ENCODE measurements around the gene IL4R.

Gene IL4R

DNA sequence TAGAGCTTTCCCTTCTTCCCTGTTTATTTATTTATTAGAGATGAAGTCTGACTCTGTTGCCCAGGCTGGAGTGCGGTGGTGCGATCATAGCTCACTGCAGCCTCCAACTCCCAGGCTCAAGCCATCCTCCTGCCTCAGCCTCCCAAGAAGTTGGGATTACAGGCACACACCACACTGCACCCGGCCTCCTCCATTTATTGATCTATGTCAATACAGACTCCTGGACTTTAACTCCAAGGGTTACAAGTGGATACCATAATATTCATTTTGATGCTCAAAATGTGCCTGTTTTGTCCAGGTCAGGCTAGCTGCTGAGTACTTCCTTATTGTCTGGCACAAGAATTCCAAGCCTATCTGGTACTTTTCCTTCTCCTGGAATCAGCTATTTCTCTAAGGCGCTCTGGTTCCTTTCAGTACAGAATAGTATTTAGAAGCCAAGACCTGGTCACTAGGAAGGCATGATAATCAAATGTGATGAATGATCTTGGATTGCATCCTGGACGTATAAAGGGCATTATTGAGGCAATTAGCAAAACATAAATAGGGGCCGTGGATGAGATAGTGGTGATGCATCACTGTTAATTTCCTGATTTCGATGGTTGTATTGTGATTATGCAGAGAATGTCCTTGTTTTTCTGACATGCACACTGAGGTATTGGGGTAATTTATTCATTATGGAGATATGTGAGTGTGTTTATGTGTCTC lies 21.7 kb downstream of the IL4R start:
- no peaks in the 10 kb centered on the region for H3K4me1 ChIP-seq (ENCODE audit: low read depth, poor library complexity, severe bottlenecking)
- no peaks in the 10 kb centered on the region for H3K36me3 ChIP-seq (ENCODE audit: insufficient read depth)
- TF ChIP-seq, protein P1, sequence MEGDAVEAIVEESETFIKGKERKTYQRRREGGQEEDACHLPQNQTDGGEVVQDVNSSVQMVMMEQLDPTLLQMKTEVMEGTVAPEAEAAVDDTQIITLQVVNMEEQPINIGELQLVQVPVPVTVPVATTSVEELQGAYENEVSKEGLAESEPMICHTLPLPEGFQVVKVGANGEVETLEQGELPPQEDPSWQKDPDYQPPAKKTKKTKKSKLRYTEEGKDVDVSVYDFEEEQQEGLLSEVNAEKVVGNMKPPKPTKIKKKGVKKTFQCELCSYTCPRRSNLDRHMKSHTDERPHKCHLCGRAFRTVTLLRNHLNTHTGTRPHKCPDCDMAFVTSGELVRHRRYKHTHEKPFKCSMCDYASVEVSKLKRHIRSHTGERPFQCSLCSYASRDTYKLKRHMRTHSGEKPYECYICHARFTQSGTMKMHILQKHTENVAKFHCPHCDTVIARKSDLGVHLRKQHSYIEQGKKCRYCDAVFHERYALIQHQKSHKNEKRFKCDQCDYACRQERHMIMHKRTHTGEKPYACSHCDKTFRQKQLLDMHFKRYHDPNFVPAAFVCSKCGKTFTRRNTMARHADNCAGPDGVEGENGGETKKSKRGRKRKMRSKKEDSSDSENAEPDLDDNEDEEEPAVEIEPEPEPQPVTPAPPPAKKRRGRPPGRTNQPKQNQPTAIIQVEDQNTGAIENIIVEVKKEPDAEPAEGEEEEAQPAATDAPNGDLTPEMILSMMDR (conservative IDR thresholded peaks at IDR 0.05; ENCODE audit: low read depth, low read length), result no peak
- H3K4me3 ChIP-seq (IDR thresholded peaks at IDR 0.05; ENCODE audit: insufficient read depth, low read depth, low read length), result no peak overlapping the region
- H3K27me3 ChIP-seq (ENCODE audit: insufficient read depth, low read depth), result no peaks in the 10 kb centered on the region
- no peak overlapping the region for H3K27ac ChIP-seq
- H3K4me2 ChIP-seq, result no peak overlapping the region
- H3K9ac ChIP-seq, result no peak overlapping the region
- H3K79me2 ChIP-seq (ENCODE audit: insufficient read depth, low read depth), result no peaks in the 10 kb centered on the region
- H4K20me1 ChIP-seq (ENCODE audit: insufficient read depth), result no peaks in the 10 kb centered on the region
- no peak overlapping the region for H2AFZ ChIP-seq (ENCODE audit: low read depth)

DNA sequence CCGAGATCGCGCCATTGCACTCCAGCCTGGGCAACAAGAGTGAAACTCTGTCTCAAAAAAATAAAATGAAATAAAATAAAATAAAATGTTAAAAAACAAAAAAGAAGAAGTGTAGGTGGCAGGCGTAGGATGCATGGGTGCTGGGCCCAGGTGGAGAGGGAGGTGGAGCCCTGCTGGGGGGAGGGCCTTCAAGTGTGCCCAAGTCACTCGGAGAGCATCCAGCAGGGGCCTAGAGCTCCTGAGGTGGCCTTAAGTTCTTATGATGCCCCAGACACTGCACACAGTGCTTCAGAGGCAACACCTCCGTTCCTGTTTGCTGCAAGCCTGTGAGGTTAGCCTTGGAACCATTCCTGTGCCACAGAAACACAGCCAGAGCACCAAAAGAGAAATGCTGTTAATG lies 23.2 kb downstream of the IL4R start:
- Histone ChIP-seq H3K79me2 (ENCODE audit: insufficient read depth, low read depth) (no peaks in the 10 kb centered on the region), H3K27me3 (ENCODE audit: insufficient read depth, low read depth) (no peaks in the 10 kb centered on the region), H3K27ac (no peak overlapping the region), H4K20me1 (ENCODE audit: insufficient read depth) (no peaks in the 10 kb centered on the region), H2AFZ (ENCODE audit: low read depth) (no peak overlapping the region), H3K4me2 (no peak overlapping the region), H3K9ac (no peak overlapping the region), H3K4me1 (ENCODE audit: low read depth, poor library complexity, severe bottlenecking) (no peaks in the 10 kb centered on the region), H3K36me3 (ENCODE audit: insufficient read depth) (no peaks in the 10 kb centered on the region), H3K4me3 (IDR thresholded peaks at IDR 0.05; ENCODE audit: insufficient read depth, low read depth, low read length) (no peak overlapping the region)
- TF ChIP-seq, protein P1 (conservative IDR thresholded peaks at IDR 0.05; ENCODE audit: low read depth, low read length), result no peak

DNA sequence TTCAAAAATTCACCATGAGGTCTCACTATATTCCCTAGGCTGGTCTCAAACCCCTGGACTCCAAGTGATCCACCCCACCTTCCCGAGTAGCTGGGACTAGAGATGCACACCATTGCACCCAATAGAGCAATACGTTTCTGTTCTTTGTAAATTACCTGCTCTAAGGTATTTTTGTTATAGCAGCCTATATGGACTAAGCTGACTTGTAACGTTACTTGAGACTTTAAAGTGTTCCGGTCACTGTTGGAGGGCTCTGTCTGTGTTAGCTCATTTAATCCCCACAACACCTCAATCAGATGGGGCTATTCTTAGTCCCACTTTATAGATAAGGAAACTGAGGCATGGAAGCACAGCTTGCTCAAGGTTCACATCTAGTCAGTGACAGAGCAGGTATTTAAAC lies 25.4 kb downstream of the IL4R start:
- TF ChIP-seq, protein P1 (conservative IDR thresholded peaks at IDR 0.05; ENCODE audit: low read depth, low read length), result no peak
- Histone ChIP-seq H3K36me3 (ENCODE audit: insufficient read depth) (no peaks in the 10 kb centered on the region), H3K4me3 (IDR thresholded peaks at IDR 0.05; ENCODE audit: insufficient read depth, low read depth, low read length) (no peak overlapping the region)

DNA sequence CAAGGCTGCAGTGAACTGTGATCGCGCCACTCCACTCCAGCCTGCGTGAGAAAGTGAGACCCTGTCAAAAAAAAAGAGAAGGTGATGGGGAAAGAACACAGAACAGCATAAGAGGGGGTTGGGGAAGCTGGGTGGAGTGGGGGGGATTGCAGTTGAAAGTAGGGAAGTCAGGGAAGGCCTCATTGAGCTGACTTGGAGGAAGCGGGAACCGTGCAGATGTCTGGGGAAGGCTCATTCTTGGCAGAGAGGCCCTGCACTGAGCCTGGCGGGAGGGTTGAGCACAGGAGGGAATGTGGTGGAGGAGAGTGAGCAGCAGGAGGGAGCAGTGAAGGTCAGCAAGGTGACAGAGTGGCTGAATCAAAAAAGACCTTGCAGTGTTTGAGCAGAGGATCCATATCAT lies 26.9 kb downstream of the IL4R start:
- Histone ChIP-seq H3K27me3 (ENCODE audit: insufficient read depth, low read depth) (no peaks in the 10 kb centered on the region), H3K4me2 (no peak overlapping the region), H4K20me1 (ENCODE audit: insufficient read depth) (no peaks in the 10 kb centered on the region), H3K9ac (no peak overlapping the region), H3K4me1 (ENCODE audit: low read depth, poor library complexity, severe bottlenecking) (no peaks in the 10 kb centered on the region), H3K36me3 (ENCODE audit: insufficient read depth) (no peaks in the 10 kb centered on the region), H3K79me2 (ENCODE audit: insufficient read depth, low read depth) (no peaks in the 10 kb centered on the region), H2AFZ (ENCODE audit: low read depth) (no peak overlapping the region), H3K4me3 (IDR thresholded peaks at IDR 0.05; ENCODE audit: insufficient read depth, low read depth, low read length) (no peak overlapping the region), H3K27ac (no peak overlapping the region)
- TF ChIP-seq, protein P1 (conservative IDR thresholded peaks at IDR 0.05; ENCODE audit: low read depth, low read length), result no peak

More for the DNA sequence above, 25.4 kb downstream of the IL4R start:
- H3K9ac ChIP-seq, result no peak overlapping the region
- no peak overlapping the region for H3K27ac ChIP-seq
- no peaks in the 10 kb centered on the region for H3K4me1 ChIP-seq (ENCODE audit: low read depth, poor library complexity, severe bottlenecking)
- H3K79me2 ChIP-seq (ENCODE audit: insufficient read depth, low read depth), result no peaks in the 10 kb centered on the region
- no peaks in the 10 kb centered on the region for H4K20me1 ChIP-seq (ENCODE audit: insufficient read depth)
- no peak overlapping the region for H2AFZ ChIP-seq (ENCODE audit: low read depth)
- no peaks in the 10 kb centered on the region for H3K27me3 ChIP-seq (ENCODE audit: insufficient read depth, low read depth)
- no peak overlapping the region for H3K4me2 ChIP-seq

Measured in KMS-11 (cell line).